ENCODE data around the gene SPDYE3.
"Not testable (repeated sequence)": the region's sequence is repeated elsewhere in the genome, so short reads cannot be mapped to it uniquely, and the experiment has no call there.

GRCh38 chr7:100326914-100327313, 19.4 kb downstream of the SPDYE3 start:
- not testable (repeated sequence) for TF ChIP-seq CTCF (IDR thresholded peaks at IDR 0.05; ENCODE audit: low read depth, low read length); POLR2A (IDR thresholded peaks at IDR 0.05; ENCODE audit: extremely low read depth, insufficient read length)

Data from NB4 (cell line).